ENCODE data around the gene CAPZB. TPM values are rescaled to one million over a fixed set of nuclear protein-coding genes. Genes with fewer than 3 reads are reported as not detected.

CAPZB gene
- total and polyA plus RNA-seq, 2 of the 4 experiments (the other 2 are of a cell fraction): 216 to 304 TPM

DNA sequence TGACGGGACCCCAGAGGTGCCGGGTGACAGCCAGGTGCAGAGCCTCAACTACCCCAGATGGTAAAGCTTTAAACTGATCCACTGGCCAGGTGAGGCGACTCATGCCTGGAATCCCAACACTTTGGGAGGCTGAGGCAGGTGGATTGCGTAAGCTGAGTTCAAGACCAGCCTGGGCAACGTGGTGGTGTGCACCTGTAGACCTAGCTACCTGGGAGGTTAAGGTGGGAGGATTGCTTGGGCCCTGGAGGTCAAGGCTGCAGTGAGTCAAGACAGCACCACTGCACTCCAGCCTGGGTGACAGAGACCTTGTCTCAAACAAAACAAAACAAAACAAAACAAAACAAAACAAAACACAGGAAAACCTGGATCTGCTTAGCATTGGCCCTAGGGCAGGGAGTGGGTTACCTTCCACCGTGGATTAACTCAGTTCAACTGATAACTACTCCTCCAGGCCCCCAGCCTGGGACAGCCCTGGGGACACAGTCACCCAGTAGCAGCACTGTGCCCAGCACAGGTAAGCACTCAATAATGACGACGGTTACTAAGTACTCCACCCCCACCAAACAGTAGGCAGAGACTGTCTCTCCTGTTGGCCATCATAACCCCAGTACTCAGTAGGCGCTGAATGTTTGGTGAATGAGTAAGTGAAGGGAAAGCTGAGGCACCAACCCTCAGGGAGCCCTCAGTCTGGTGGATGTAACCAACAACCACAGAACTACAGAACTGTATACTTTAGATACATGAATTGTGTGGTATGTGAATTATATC, 151.6 kb downstream of the CAPZB start:
- H2AK5ac ChIP-seq (ENCODE audit: low read depth, low read length): no peak overlapping the region
- H3K9ac ChIP-seq (ENCODE audit: low read depth, low read length): no peak overlapping the region
- no peak overlapping the region for H3K27ac ChIP-seq (ENCODE audit: insufficient read depth, low read length)
- no peaks in the 10 kb centered on the region for H3K9me3 ChIP-seq (ENCODE audit: control insufficient read depth, insufficient read depth, low read length)
- no peak overlapping the region for H4K8ac ChIP-seq (ENCODE audit: low read depth in 2 of 2, low read length in 2 of 2)
- TF ChIP-seq SMC3 (IDR thresholded peaks at IDR 0.05; ENCODE audit: low read depth, low read length) (no peak), CEBPB (IDR thresholded peaks at IDR 0.05; ENCODE audit: low read depth, low read length) (peak; percentile 55; the same call in 1 of the 2 replicates)
- H3K4me2 ChIP-seq (ENCODE audit: low read depth, low read length): no peak overlapping the region
- peak; percentile 24; the same call in 1 of the 2 replicates for ATAC-seq (ENCODE audit: low read depth)
- no peak overlapping the region for H3K56ac ChIP-seq (ENCODE audit: extremely low read depth, insufficient read depth, low read length)
- no peaks in the 10 kb centered on the region for H3K27me3 ChIP-seq (ENCODE audit: control insufficient read depth, insufficient read depth, low read length)
- no peaks in the 10 kb centered on the region for H3K4me1 ChIP-seq (ENCODE audit: control insufficient read depth, insufficient read depth, low read length)
- no peak overlapping the region for H2BK20ac ChIP-seq (ENCODE audit: low read depth, low read length)
- H4K91ac ChIP-seq (ENCODE audit: insufficient read depth, low read depth, low read length): no peak overlapping the region
- BruUV-seq (replicated peaks): no TSS peak
- no peak overlapping the region for H3K18ac ChIP-seq (ENCODE audit: low read depth, low read length)
- no CpG with 5 or more reads among the region's 9 CpGs for WGBS, 2 experiments (ENCODE audit: extremely low coverage in 2 of 2, insufficient read length in 1 of 2)
- no peak overlapping the region for H3K14ac ChIP-seq (replicated peaks; ENCODE audit: low read depth, low read length)
- H2BK120ac ChIP-seq (ENCODE audit: low read depth, low read length): no peak overlapping the region
- H3K4me3 ChIP-seq (ENCODE audit: insufficient read depth, low read depth, low read length): no peak overlapping the region
- DNase-seq: no peak
- no peak overlapping the region for H2BK15ac ChIP-seq (ENCODE audit: low read depth, low read length)
- peaks cover 5% of the 10 kb centered on the region for H4K20me1 ChIP-seq (ENCODE audit: insufficient read depth, low read length)
- ChIA-PET POLR2A (ENCODE audit: unreplicated experiment) (no interaction called here), CTCF (no interaction called here)
- H3K23ac ChIP-seq (ENCODE audit: low read depth, low read length): no peak overlapping the region
- no peak overlapping the region for H3K4ac ChIP-seq (ENCODE audit: low read depth, low read length)
- peaks cover 9% of the 10 kb centered on the region; the same call in 1 of the 2 replicates for H3K9me1 ChIP-seq (ENCODE audit: insufficient read depth, low read length)
- dilution Hi-C loops (cut with HindIII; ENCODE audit: low sequenced_read_pairs, unreplicated experiment) (no loop called here), intact Hi-C loops (cut with micrococcal nuclease) (no loop called here), in situ Hi-C loops (cut with MboI; ENCODE audit: low sequenced_read_pairs) (no loop called here)
- no peak overlapping the region for H4K5ac ChIP-seq (ENCODE audit: low read depth, low read length)
- peaks cover 0 to 6% of the 10 kb centered on the region in 2 experiments; a peak in 1 of 4 replicates for H3K79me1 ChIP-seq (ENCODE audit: low read depth in 1 of 2, low read length in 2 of 2)
- peaks cover 20% of the 10 kb centered on the region for H3K36me3 ChIP-seq (ENCODE audit: control insufficient read depth, insufficient read depth, low read length)
- no peak overlapping the region for H2BK5ac ChIP-seq (ENCODE audit: low read depth, low read length, poor library complexity, severe bottlenecking)
- H2AK9ac ChIP-seq (replicated peaks; ENCODE audit: low read depth, low read length, poor library complexity): no peak overlapping the region
- no peak overlapping the region for H2AFZ ChIP-seq (replicated peaks; ENCODE audit: low read length, poor library complexity)
